ENCODE data around the gene POLR1B. TPM values are rescaled to one million over a fixed set of nuclear protein-coding genes. Genes with fewer than 3 reads are reported as not detected.

Gene POLR1B
- total RNA-seq, 1 experiment from 2014 or later: 83.6 TPM

DNA sequence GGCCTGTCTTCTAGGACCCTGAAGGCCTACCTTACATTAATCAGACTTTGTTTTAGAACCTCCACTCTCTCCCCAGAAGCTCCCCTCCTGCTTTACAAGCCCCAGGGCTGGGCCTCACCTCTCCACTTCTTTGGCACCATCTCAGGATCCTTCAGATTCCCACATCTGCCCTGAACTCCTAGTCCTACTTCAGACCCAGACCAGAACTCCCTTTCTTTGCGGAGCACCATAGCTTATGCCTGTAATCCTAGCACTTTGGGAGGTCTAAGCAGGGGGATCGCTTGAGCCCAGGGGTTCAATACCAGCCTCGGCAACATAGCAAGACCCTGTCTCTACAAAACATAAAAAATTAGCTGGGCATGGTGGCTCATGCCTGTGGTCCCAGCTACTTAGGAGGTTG lies 43.1 kb downstream of the POLR1B start:
- Histone ChIP-seq H4K5ac (ENCODE audit: insufficient read length, low read depth, low read length) (no peak overlapping the region), H2BK5ac (ENCODE audit: insufficient read length, low read length) (no peak overlapping the region), H3K9ac (ENCODE audit: extremely low read depth, insufficient read length, low read length) (no peak overlapping the region), H3K79me1 (ENCODE audit: insufficient read depth, low read depth, low read length, poor library complexity, severe bottlenecking) (no peaks in the 10 kb centered on the region), H3K4me1 (ENCODE audit: insufficient read depth, low read length) (no peaks in the 10 kb centered on the region), H4K91ac (ENCODE audit: insufficient read length, low read depth, low read length) (no peak overlapping the region), H3K4me2 (ENCODE audit: insufficient read depth, insufficient read length, low read length) (peak overlapping the region; percentile 88), H3K27ac (ENCODE audit: insufficient read length, low read depth, low read length) (peak overlapping the region; percentile 79), H2BK15ac (ENCODE audit: low read depth, low read length) (no peak overlapping the region), H4K8ac (replicated peaks; ENCODE audit: insufficient read length, low read depth, low read length) (no peak overlapping the region), H2BK12ac (ENCODE audit: insufficient read length, low read depth, low read length) (no peak overlapping the region), H3K23ac (ENCODE audit: insufficient read length, low read depth, low read length) (no peak overlapping the region), H2AFZ (ENCODE audit: low read length) (no peak overlapping the region), H3K9me3 (ENCODE audit: control insufficient read depth, low read depth, low read length) (no peaks in the 10 kb centered on the region), H3K27me3 (ENCODE audit: insufficient read depth, low read length) (no peaks in the 10 kb centered on the region), H3K18ac (ENCODE audit: insufficient read length, low read depth, low read length) (no peak overlapping the region), H3K79me2 (ENCODE audit: insufficient read depth, low read length) (no peaks in the 10 kb centered on the region), H3K23me2 (ENCODE audit: insufficient read length, low read depth, low read length, poor library complexity, severe bottlenecking) (peaks cover 13% of the 10 kb centered on the region), H4K20me1 (ENCODE audit: control insufficient read depth, insufficient read depth, insufficient read length) (no peaks in the 10 kb centered on the region), H3K14ac (ENCODE audit: insufficient read depth, low read length) (no peak overlapping the region), H3K56ac (ENCODE audit: insufficient read length, low read depth, low read length) (no peak overlapping the region), H2AK5ac (ENCODE audit: insufficient read length, low read length) (no peak overlapping the region), H2BK120ac (ENCODE audit: low read depth, low read length, poor library complexity, severe bottlenecking) (no peak overlapping the region), H3T11ph (ENCODE audit: low read length) (no peak overlapping the region), H3K4ac (ENCODE audit: low read depth, low read length) (no peak overlapping the region; the same call in 1 of the 2 replicates), H2BK20ac (ENCODE audit: low read depth, low read length, poor library complexity, severe bottlenecking) (no peak overlapping the region)
- H3K9me3 Mint-ChIP-seq: no peaks in the 10 kb centered on the region
- peak overlapping the region; percentile 86 to 95 for H3K4me3 Mint-ChIP-seq
- peaks cover 13 to 26% (median 19%) of the 10 kb centered on the region in 3 experiments for H3K36me3 Mint-ChIP-seq (ENCODE audit: insufficient read depth in 1 of 3, low read depth in 3 of 3)
- no peaks in the 10 kb centered on the region; the same call in 1 of the 2 replicates for H3K27me3 Mint-ChIP-seq (ENCODE audit: low read depth)
- peak overlapping the region; percentile 99 to 100 (median 99); a peak in 6 of 7 replicates for H3K27ac Mint-ChIP-seq
- no CpG with 5 or more reads among the region's 3 CpGs for WGBS (ENCODE audit: extremely low coverage, insufficient read length, low lambda C conversion rate)
- no peak for DNase-seq
- peaks cover 20% of the 10 kb centered on the region in 2 experiments for H3K4me1 Mint-ChIP-seq
- TF ChIP-seq, protein P1, sequence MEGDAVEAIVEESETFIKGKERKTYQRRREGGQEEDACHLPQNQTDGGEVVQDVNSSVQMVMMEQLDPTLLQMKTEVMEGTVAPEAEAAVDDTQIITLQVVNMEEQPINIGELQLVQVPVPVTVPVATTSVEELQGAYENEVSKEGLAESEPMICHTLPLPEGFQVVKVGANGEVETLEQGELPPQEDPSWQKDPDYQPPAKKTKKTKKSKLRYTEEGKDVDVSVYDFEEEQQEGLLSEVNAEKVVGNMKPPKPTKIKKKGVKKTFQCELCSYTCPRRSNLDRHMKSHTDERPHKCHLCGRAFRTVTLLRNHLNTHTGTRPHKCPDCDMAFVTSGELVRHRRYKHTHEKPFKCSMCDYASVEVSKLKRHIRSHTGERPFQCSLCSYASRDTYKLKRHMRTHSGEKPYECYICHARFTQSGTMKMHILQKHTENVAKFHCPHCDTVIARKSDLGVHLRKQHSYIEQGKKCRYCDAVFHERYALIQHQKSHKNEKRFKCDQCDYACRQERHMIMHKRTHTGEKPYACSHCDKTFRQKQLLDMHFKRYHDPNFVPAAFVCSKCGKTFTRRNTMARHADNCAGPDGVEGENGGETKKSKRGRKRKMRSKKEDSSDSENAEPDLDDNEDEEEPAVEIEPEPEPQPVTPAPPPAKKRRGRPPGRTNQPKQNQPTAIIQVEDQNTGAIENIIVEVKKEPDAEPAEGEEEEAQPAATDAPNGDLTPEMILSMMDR (conservative IDR thresholded peaks at IDR 0.05): no peak

Data from H9 (cell line).